Activated CD8-positive, alpha-beta T cell treated with anti-CD3 and anti-CD28 coated beads for 36 hours (primary cell): Measurements from ENCODE around the gene RBM44. TPM values are rescaled to one million over a fixed set of nuclear protein-coding genes. Genes with fewer than 3 reads are reported as not detected.
"Not testable (repeated sequence)": the region's sequence is repeated elsewhere in the genome, so short reads cannot be mapped to it uniquely, and the experiment has no call there.

Experiments used
- ATAC-seq: fragments of 200-7000 bp; cut with Tn5 transposase; one replicate; pipeline ENCODE4 v1.10.0; 2021; ENCODE audit warnings: mild to moderate bottlenecking, moderate library complexity
- CTCF ChIA-PET: fragments of 350-600 bp; sonication (Branson Sonifier 250); formaldehyde crosslinking; loops from one replicate; lab custom pipeline; 2021; ENCODE audit warnings: antibody characterized with exemption; lab: Charles Lee
- POLR2A ChIA-PET: fragments of 350-600 bp; sonication (Branson Sonifier 250); formaldehyde crosslinking; loops from one replicate; lab custom pipeline; 2021; ENCODE audit warnings: antibody characterized with exemption; lab: Charles Lee
- DNase-seq: peaks from one replicate; pipeline ENCODE4 v3.0.0-alpha.2; 2020
- H3K27ac Mint-ChIP-seq: one replicate; pipeline ENCODE4 v1.8.0; 2021; ENCODE audit warnings: mild to moderate bottlenecking, mixed read lengths
- H3K27me3 Mint-ChIP-seq: one replicate; pipeline ENCODE4 v1.8.0; 2021; ENCODE audit warnings: mixed read lengths
- H3K36me3 Mint-ChIP-seq: one replicate; pipeline ENCODE4 v1.8.0; 2021; ENCODE audit warnings: low read depth, mixed read lengths
- H3K4me1 Mint-ChIP-seq: one replicate; pipeline ENCODE4 v1.8.0; 2021; ENCODE audit warnings: low read depth, mixed read lengths
- H3K4me3 Mint-ChIP-seq: one replicate; pipeline ENCODE4 v1.8.0; 2021; ENCODE audit warnings: mild to moderate bottlenecking, moderate library complexity, mixed read lengths
- H3K9me3 Mint-ChIP-seq: one replicate; pipeline ENCODE4 v1.8.0; 2021; ENCODE audit warnings: mixed read lengths
- CTCF ChIP-seq: fragments of 200-600 bp; IDR thresholded peaks from one replicate; pipeline ENCODE4 v1.8.0; 2022; ENCODE audit warnings: antibody characterized with exemption, mild to moderate bottlenecking
- intact Hi-C: fragments of 100-400 bp; cut with micrococcal nuclease; formaldehyde crosslinking; loops from one replicate; pipeline ENCODE4 v1.10.0; 2022
- total RNA-seq, 2 experiments: library from RNA; stranded (reverse); gene quantifications; one replicate each; pipeline ENCODE4 v1.2.3, GENCODE V29; 2021

The RBM44 gene
- total RNA-seq: under 1 TPM; 0.52 to 0.87 TPM

- no peaks in the 10 kb centered on the region for H3K27me3 Mint-ChIP-seq
- no peak within 1 kb of the TSS for H3K4me3 Mint-ChIP-seq
- H3K9me3 Mint-ChIP-seq: peaks cover 5% of the 10 kb centered on the region
- peaks cover 4% of the 10 kb centered on the region for H3K36me3 Mint-ChIP-seq
- TF ChIP-seq CTCF: no peak
- ChIA-PET CTCF (no interaction called here), POLR2A (no interaction called here)
- DNase-seq (no peak), ATAC-seq (no peak)
- intact Hi-C loops: no loop called here
- peaks cover 3% of the 10 kb centered on the region for H3K4me1 Mint-ChIP-seq
- no peak within 1 kb of the TSS for H3K27ac Mint-ChIP-seq
Observed at GRCh38 chr2:237798236-237799059, at the start of gene RBM44. TSS of gene RBM44 (plus strand) at chr2:237798779. CDS start at chr2:237813610, 14,831 bp downstream.

- Mint-ChIP-seq H3K36me3 (peaks cover 65% of the 10 kb centered on the region), H3K9me3 (no peaks in the 10 kb centered on the region), H3K27me3 (no peaks in the 10 kb centered on the region), H3K4me1 (peaks cover 34% of the 10 kb centered on the region), H3K27ac (no peak overlapping the region), H3K4me3 (no peak overlapping the region)
- no peak for TF ChIP-seq CTCF
- ChIA-PET CTCF (interaction anchor here (1.1 to 10.6 kb wide), 4 partner anchors 19 to 236 kb away, joined by 3 to 125 read pairs (median 54); no protein-coding TSS in a partner anchor), POLR2A (no interaction called here)
- ATAC-seq (no peak), DNase-seq (no peak)
- intact Hi-C loops: loop anchor here (10.0 kb wide), 1 partner anchor 164 kb away; no protein-coding TSS in a partner anchor
Observed at GRCh38 chr2:237749002-237749401, 49.6 kb upstream of the RBM44 start.

GRCh38 chr2:237749961-237750360 is 48.6 kb upstream of the RBM44 start:
- H3K9me3 Mint-ChIP-seq: no peaks in the 10 kb centered on the region
- POLR2A ChIA-PET: no interaction called here
- TF ChIP-seq CTCF: no peak
- CTCF ChIA-PET: interaction anchor here (10.6 kb wide), 1 partner anchor 78 kb away, joined by 125 read pairs; no protein-coding TSS in a partner anchor
- intact Hi-C loops: loop anchor here (10.0 kb wide), 1 partner anchor 165 kb away; no protein-coding TSS in a partner anchor
- H3K4me1 Mint-ChIP-seq: peaks cover 30% of the 10 kb centered on the region
- H3K36me3 Mint-ChIP-seq: peaks cover 70% of the 10 kb centered on the region
- DNase-seq (no peak), ATAC-seq (no peak)
- no peak overlapping the region for H3K27ac Mint-ChIP-seq
- H3K4me3 Mint-ChIP-seq: no peak overlapping the region
- H3K27me3 Mint-ChIP-seq: no peaks in the 10 kb centered on the region

- intact Hi-C loops, CTCF ChIA-PET, H3K27me3 Mint-ChIP-seq, POLR2A ChIA-PET, ATAC-seq, DNase-seq, H3K9me3 Mint-ChIP-seq, H3K4me3 Mint-ChIP-seq, H3K27ac Mint-ChIP-seq: not testable (repeated sequence)
- peaks cover 27% of the 10 kb centered on the region for H3K4me1 Mint-ChIP-seq
- H3K36me3 Mint-ChIP-seq: peaks cover 72% of the 10 kb centered on the region
Observed at GRCh38 chr2:237750441-237750840, 48.1 kb upstream of the RBM44 start.

- Mint-ChIP-seq H3K9me3 (no peaks in the 10 kb centered on the region), H3K27me3 (no peaks in the 10 kb centered on the region), H3K36me3 (peaks cover 80% of the 10 kb centered on the region), H3K4me3 (no peak overlapping the region), H3K4me1 (peaks cover 27% of the 10 kb centered on the region), H3K27ac (peak overlapping the region; percentile 85)
- DNase-seq: peak; percentile 81
- ATAC-seq: peak; percentile 99
- TF ChIP-seq CTCF: no peak
- intact Hi-C loops: no loop called here
- CTCF ChIA-PET: interaction anchor here (1.9 to 3.5 kb wide), 3 partner anchors 8 to 181 kb away, joined by 5 to 22 read pairs (median 5); no protein-coding TSS in a partner anchor
- POLR2A ChIA-PET: no interaction called here
Observed at GRCh38 chr2:237752761-237753165, 45.8 kb upstream of the RBM44 start.
